Pulmonary artery endothelial cell (primary cell): Measurements from ENCODE around the gene MND1. TPM values are rescaled to one million over a fixed set of nuclear protein-coding genes. Genes with fewer than 3 reads are reported as not detected.

Source experiments
- DNase-seq: peaks from one replicate; pipeline ENCODE4 v3.0.0-alpha.2; 2011; ENCODE audit warnings: low read depth, low spot score
- total RNA-seq: library from RNA; depleted of rRNA; stranded (reverse); fragments of >200 nt; gene quantifications from 2 replicates; pipeline ENCODE4 v1.2.3, GENCODE V29; 2014

The MND1 gene
- total RNA-seq, 1 donor from 2014 or later: 2.9 TPM

DNA sequence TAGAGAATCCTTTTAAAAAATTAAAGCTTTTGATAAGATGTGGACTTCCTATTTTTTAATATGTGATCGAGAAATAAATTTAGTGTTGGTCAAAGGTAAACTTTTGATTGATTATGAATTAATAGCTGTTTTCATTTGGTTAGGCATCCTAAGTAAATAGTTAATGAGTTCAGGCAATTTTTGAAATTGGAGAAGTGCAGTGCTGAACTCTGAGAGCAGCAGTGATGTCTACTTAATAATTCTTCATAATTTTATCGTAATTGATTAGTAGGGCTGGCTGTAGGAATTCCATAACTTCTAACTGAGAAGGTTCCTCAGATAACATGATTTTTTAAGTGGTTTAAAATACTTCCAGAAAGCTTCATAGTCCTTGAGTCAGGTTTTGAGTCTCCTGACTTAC is 1.5 kb downstream of the MND1 start:
- DNase-seq: no peak

DNA sequence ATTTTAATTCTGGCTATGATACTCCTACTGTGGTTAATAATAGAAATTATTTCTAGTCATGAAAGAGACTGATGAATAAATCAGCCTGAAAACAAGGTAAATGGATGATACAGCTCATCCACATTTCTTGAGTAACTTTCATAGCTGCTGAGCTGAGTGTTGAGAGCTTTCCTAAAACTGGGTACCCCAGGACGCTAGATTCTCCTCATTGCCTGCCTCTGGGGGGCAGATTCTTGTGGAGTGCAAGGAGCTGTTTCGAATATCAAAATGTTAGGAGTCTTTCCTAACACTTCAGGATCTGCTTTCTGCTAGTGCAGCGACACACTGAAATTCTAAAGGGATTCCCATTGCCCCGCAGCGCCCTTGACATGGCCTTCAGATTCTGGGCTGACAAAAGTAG is 2.1 kb downstream of the MND1 start:
- DNase-seq: no peak

DNA sequence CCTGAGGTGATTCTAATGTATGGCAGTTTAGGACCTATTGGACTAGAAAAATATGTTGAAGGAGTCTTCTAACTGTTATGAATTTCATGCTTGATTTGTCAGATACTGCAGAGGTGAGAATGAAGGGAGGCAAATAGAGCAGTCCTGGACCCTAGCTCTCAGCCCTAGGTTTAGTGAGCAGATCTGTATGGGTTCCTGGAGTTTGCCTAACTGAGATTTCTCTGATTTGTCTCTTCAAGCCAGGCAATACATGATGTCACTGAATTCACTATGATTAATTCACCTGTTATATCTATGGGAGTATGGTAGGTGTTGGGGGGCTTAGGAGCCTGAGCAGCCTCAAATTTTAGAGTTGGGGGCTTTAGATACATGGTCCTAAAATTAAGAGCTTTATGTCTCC is 2.6 kb downstream of the MND1 start:
- no peak for DNase-seq

DNA sequence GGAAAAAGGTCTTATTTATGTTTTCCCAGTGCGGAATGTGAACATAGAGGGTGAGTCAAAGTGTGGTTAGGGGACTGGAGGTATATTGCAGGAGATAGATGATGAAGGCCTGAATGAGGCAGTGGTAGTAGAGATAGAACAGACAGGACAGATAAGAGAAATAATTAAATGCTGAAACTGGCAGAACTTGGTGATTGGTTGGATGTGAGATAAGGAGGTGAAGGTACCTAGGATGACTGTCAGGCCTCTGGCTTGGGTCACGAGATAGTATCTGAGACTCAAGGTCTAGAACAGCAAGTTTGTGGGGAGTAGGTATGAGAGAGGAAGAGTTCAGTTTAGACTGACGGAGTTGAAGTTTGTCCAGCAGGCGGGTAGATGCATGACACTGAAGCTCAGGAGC is 3.5 kb downstream of the MND1 start:
- no peak for DNase-seq

DNA sequence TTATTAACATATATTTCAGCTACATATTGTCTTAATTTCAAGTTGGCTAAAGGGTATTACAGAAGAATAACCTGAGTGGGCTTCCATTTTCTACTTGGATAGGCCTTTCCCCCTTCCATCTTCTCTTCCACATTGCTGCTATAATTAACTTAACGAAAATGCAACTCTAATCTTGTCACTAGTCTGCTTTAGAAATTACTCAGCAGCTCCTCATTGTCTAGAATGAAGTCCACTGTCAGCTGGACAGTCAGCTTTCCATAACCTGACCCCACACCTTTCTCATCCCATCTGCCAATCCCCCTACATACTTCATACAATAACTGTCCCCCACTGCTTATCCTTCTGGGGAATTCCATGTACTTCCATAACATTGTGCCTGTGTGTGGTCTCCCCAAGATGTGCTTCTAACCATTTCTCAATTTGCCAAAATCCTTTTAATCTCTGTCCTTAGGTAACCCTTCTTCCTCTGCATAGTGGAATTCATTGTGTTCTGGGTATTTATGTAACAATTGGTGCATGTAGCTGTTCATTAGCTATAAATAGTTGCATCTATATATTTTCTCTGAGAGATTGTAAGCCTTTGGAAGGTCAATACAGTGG is 4.8 kb downstream of the MND1 start:
- DNase-seq: no peak

DNA sequence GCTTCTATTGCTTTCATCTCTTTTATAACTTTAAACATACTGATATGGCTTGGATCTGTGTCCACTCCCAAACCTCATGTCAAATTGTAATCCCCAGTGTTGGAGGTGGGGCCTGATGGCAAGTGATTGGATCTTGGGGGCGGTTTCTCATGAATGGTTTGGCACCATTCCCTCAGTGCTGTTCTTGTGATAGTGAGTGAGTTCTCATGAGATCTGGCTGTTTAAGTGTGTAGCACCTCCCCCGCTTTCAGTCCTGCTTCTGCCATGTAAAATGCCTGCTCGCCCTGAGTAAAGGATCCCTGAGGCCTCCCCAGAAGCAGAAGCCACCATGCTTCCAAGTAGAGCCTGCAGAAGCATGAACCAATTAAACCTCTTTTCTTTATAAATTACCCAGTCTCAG is 17.7 kb downstream of the MND1 start:
- DNase-seq: no peak

DNA sequence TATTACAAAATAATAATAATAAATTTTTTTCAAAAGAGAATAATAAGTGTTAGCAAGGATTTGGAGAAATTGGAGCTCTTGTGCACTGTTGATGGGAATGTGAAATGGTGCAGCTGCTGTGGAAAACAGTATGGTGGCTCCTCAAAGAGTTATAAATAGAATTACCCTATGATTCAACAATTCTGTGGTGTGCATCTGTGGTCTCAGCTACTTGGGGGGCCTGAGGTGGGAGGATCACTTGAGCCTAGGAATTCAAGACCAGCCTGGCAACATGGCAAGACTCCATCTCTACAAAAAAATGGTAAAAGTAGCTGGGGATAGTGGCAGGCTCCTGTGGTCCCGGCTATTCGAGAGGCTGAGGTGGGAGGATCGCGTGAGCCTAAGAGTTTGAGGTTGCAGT is 19.6 kb downstream of the MND1 start:
- no peak for DNase-seq

DNA sequence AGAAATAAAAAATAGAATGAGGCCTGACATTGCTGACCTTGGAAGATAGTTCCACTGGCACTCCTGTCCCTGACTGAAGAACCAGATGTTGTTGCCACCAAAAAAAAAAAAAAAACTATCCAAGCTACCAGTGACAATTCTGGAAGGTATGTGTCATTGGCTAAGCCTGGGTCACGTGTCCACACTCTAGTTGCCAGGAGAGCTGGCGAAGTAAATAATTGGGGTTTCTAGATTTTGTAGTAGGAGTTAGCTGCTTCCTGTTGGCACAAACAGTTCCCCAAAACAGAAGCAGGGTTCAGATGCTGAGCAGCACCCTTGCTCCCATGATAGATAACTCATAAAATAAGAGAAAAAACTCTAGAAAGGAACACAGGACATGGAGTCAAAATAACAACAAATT is 20.5 kb downstream of the MND1 start:
- no peak for DNase-seq

DNA sequence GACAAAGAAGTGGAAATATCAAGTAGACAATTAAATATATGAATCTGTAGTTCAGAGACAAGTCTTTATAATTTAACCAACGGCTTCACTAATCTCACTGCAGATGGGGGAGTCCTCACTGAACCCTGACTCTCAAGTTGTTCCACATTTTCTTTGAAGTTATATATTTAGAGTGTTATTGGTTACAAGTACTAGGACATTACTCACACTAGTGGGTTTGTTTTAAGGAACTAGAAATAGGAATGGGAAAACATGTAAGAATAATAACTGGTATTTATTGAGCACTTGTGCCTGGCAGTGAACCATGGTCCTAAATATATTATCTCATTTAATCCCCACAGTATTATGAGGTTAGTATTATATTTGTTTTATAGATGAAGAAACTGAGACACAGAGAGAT is 22.0 kb downstream of the MND1 start:
- DNase-seq: no peak

DNA sequence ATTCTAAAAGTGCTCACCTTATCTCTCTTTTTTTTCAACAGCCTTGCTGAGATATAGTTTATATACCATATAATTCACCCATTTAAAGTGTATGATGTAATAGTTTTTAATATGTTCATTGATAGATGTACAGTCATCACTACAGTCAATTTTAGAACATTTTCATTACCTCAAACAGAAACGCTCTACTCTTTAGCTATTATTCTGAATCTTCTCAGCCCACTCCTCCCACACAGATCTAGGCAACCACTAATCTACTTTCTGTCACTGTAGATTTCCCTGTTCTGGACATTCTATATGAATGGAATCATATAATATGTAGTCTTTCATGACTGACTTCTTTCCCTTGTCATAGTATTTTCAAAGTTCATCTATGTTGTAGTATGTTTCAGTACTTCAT is 22.6 kb downstream of the MND1 start:
- DNase-seq: no peak

DNA sequence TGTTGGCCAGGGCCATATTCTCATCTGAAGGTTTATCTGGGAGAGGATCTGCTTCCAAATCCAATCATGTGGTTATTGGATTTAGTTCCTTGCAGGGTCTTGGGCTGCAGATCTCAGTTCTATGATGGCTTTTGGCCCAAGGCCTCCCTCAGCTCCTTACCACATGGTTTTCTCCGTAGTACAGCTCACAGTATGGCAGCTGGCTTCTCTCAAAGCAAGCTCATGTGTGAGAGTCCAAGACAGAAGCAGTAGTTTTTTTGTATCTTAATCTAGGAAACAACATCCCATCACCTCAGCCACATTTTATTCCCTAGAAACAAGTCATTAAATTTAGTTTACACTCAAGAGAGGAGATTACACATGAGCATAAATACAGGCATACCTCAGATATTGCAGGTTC is 24.5 kb downstream of the MND1 start:
- no peak for DNase-seq

DNA sequence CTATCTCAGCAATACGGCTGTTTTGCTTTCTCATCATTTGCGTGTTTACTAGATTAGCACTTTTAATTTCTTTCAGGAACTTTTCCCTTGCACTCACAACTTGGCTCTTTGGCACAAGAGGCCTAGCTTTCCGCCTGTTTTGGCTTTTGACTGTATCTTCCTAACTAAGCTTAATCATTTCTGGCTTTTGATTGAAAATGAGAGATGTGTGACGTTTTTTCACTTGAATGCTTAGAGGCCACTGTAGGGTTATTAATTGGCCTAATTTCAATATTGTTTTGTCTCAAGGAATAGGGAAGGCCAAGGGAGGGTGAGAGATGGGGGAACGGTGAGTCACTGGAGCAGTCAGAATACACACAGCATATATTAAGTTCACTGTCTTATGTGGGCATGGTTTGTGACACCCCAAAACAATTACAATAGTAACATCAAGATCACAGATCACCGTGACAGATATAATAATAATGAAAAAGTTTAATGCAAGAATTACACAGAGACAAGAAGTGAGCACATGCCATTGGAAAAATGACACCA is 27.3 kb downstream of the MND1 start:
- no peak for DNase-seq

DNA sequence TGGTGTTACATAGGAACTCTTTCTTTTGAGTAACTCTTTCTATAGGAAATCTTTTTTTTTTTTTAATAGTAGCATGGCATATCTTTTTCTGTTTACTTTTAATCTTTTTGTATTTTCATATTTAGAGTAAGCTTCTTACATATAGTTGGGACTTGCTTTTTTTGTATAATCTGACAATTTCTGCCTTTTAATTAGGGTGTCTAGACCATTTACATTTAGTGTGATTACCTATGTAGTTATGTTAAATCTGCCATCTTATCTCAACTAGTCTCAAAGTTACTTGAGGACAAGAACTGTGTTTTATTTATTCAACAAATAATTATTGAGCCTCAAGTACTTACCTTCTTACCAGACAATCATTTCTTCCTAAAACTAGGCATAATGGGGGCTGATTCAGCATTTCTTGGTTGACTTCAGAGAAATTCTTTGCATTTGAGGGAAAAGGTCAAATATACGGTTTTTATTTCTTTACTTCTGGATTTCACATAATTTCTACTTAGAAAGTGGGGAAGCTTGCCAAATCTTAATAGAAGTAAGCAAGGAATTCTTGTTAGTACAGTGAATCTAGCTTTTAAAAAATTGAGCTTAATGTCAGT is 28.6 kb downstream of the MND1 start:
- DNase-seq: no peak

DNA sequence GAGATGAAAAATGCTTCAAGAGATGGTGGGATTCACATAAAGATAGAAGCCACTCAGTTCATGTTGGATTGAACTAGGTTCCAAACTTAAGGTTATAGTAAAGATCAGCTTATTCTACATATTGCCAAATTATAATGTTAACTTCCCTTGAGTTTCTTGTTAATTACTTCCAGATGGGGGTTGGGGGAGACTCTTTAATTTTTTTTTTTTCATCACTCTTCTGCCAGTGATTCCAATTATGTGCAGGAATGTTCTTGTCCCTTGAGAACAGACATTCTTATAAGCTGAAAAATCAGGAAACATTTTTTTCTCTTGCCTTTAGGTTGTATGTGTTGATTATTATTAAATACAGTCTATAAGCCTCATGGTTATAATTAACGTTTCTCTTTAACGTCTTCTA is 30.0 kb downstream of the MND1 start:
- DNase-seq: no peak

DNA sequence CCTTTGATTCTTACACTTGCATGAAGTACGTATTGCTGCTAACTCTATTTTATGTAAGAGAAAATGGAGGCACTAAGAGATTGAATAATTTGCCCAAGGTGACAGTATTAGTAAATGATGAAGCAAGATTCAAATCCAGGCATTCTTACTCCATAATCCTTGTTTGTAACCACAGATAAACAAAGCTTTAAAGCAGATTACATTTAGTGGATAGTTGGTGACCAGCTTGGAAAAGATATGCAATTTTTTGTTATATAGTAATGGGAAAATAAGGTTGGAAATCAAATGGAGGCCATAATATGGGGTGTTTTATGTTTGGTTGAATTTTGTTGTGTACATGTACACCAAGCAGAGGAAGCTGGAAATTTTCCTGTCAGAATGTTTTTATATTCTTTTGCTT is 30.8 kb downstream of the MND1 start:
- DNase-seq: no peak

DNA sequence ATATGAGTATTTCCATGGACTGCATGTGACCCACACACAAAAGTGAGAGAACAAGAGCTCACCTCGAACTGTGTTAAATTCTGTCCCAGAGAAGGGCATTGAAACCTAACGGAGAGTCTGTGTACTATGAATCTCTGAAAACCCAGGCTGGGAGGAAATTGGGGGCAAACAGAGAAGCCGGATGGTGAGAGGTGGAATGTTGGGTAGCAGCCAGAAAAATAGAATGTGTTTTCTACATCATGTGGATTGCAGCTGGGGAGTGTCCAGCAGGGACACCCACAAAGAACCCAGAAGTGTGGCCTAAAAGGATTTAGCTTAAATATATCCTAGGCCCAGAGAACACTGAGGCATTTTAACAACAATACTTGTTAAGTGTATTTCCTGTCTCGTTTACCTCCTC is 38.6 kb downstream of the MND1 start:
- DNase-seq: no peak

DNA sequence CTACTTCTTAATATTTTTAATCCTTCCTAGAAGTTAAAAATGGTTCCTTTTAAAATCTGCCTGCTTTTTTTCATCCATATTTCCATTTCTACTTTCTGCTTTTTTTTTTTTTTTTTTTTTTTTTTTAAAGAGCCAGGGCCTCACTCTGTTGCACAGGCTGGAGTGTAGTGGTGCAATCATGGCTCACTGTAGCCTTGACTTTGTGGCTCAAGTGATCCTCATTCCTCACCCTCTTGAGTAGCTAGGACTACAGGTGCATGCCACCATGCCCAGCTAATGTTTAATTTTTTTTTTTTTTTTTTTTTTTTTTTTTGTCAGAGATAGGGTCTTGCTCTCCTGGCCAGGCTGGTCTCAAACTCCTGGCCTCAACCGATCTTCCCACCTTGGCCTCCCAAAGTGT is 39.7 kb downstream of the MND1 start:
- no peak for DNase-seq

DNA sequence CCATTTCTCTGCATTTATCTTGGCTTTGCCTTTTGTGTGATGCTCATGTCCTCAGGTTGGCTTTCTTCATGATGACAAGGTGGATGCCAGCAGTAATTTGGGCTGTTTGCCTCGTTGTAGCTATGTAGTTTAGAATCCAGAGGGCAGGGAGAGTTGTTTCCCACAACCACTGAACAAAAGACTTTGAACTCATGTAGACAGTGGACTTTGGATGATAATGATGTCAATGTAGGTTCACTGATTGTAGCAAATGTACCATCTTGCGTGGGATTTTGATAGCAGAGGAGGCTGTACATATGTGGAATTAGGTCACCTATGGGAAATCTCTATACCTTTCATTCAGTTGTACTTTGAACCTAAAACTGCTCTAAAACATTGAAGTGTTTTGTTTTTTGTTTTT is 41.3 kb downstream of the MND1 start:
- no peak for DNase-seq

DNA sequence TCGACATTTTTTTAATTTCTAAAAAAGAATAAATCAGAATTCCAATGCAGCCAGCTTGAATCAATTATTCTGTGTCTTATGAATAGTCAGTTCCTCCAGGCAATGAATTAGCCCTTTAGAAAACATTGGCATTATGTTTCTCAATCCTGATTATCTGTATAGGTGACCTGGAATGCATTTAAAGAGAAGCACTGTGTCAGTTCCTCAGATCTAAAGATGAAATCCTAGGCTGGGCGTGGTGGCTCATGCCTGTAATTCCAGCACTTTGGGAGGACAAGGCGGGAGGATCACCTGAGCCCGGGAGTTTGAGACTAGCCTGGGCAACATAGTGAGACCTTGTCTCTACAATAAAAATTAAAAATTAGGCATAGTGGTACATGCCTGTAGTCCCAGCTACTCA is 43.5 kb downstream of the MND1 start:
- DNase-seq: no peak

DNA sequence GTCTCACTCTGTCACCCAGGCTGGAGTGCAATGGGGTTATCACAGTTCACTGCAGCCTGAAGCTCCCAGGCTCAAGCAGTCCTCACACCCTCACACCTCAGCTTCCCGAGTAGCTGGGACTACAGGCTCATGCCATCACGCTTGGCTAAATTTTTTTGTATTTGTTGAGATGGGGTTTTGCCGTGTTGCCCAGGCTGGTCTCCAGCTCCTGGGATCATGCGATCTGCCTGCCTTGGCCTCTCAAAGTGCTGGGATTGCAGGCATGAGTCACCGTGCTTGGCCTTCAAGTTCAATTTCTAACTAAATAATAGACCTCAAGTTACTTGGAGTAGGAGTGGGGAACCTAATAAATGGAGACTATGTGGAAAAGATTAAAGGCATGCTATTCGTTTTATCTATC is 48.9 kb downstream of the MND1 start:
- no peak for DNase-seq

DNA sequence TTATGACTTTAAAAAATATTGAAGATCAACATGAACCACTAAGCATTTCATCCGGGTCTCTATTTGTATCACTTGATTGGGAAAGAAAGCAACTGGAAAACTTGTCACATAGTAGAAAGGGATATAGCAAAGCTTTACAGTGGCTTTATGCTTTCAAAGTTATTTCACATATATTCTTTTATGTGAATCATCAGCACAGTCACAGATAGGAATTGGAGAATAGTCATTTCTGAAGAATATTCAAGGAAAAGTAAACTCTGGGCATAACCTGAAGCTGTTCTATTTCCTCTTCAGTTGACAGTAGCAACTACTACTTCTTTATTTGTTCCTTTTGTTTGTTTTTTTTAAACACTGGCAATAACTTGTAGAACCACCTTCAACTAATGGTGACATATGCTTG is 50.5 kb downstream of the MND1 start:
- DNase-seq: no peak

DNA sequence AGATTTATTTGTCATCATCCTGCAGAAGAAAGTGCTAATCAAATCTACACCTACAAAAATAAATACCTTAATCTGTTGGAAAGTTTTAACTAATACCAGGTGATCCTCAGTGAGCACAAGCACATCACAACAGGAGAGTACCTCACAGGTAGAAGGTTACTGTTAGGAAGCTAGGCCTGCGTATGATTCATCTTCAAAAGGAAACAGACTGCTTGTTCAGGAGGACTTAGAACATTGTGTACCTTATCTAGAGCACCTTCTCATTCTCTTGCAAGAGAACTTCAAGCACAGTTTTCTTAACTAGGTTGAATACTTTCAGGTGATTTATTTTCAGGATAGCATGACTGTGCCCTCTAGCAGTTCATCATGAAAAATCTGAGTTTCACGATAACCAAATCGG is 54.2 kb downstream of the MND1 start:
- no peak for DNase-seq

DNA sequence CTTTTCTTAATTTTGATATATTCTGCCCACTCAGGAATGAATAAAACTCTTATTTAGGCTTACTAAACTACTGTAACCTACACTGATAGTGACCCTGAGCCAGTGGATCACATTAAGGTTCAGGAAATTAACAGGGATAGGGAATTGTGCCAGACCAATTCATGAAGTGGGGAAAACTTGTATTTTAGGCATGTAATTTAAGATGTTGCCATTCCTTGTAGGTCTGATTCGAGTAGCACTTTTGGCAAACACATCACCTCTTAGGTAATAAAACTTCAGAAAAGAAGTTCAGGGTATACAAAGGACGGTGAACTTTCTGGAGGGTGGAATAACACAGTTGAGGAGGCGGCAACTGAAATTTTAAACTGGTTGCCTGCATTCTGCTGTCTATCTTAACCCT is 54.9 kb downstream of the MND1 start:
- DNase-seq: no peak

DNA sequence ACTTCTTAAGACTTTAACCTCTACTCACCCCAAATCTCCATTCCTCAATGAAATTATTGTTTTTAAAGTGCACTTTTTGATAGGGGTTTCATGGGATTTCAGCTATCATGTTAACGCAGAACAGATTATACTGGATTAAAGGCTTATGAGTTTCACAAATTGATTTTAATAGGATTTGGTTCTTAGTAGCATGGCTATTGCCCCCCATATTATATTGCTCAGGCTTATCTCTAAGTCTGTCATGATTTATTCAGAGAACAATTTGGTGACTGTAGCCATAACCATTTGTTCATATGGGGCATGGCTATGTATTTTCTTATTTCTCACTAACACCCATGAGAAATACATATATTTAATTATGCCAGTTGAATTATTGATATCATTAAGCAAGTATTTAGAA is 57.0 kb downstream of the MND1 start:
- DNase-seq: no peak
